Measurements from ENCODE around the gene TXNRD1.

- TF ChIP-seq ZFP37 (tag by site-specific recombination; IDR thresholded peaks at IDR 0.05) (no peak), SP2 (tag by site-specific recombination; IDR thresholded peaks at IDR 0.05) (no peak), CTCF (tag by site-specific recombination; IDR thresholded peaks at IDR 0.05) (no peak), ZNF114 (tag by site-specific recombination; IDR thresholded peaks at IDR 0.05) (no peak), PBX3 (CRISPR knock-in tag; IDR thresholded peaks at IDR 0.05) (no peak), ZNF423 (tag by site-specific recombination; IDR thresholded peaks at IDR 0.05) (no peak), ZNF629 (tag by site-specific recombination; IDR thresholded peaks at IDR 0.05) (no peak), SETDB1 (IDR thresholded peaks at IDR 0.05; ENCODE audit: insufficient read length, low read length) (no peak), ZNF175 (tag by site-specific recombination; IDR thresholded peaks at IDR 0.05) (no peak), ZNF140 (tag by site-specific recombination; IDR thresholded peaks at IDR 0.05) (no peak), ZBTB7A (tag by site-specific recombination; IDR thresholded peaks at IDR 0.05; ENCODE audit: low read depth) (no peak), TRIM28 (IDR thresholded peaks at IDR 0.05; ENCODE audit: borderline replicate concordance, low read length) (no peak)
Measured at GRCh38 chr12:104243551-104243950, 28.0 kb downstream of the TXNRD1 start.
